Esophagus muscularis mucosa (tissue), 3 donors: Measurements from ENCODE around the gene RCN1.

ENCODE experiments used
- EP300 ChIP-seq: sonication (generic); formaldehyde crosslinking; IDR thresholded peaks from one replicate; pipeline ENCODE4 v1.6.1; 2017; ENCODE audit warnings: antibody characterized with exemption
- POLR2AphosphoS5 ChIP-seq, 2 donors: sonication (generic); formaldehyde crosslinking; IDR thresholded peaks; one replicate each; pipeline ENCODE4 v1.6.1; 2017; ENCODE audit warnings: antibody characterized with exemption in 2 of 2

DNA sequence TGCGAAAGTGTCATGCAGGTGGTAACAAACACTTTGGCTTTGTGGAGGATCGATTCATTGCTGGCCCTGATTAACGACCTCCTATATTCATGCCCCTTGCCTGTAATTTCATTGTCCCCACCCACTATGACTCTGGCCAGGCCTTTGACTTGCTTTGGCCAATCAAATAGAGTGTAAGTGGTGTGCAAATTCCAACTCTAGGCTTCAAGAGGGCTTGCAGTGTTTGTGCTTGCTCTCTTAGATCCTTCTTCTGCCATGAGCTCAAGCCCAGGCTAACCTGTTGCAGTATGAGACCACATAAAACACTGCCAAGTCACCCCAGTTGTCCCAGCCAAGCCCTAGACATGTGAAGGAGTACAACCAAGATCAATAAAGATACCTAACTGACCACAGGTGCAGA, 48.0 kb downstream of the RCN1 start:
- no peak for TF ChIP-seq POLR2AphosphoS5 (IDR thresholded peaks at IDR 0.05)
- no peak for TF ChIP-seq EP300
